H1 (cell line): Measurements from ENCODE around the gene LIPM. TPM values are rescaled to one million over a fixed set of nuclear protein-coding genes. Genes with fewer than 3 reads are reported as not detected.

Experiments
- ASH2L ChIP-seq: fragments of 200-600, 300-600 bp; sonication (generic); IDR thresholded peaks from one replicate; pipeline ENCODE4 v1.7.1; 2017; ENCODE audit warnings: low read length
- HDAC2 ChIP-seq, 2 experiments: fragments of 300-600 bp in 1 of 2; sonication (generic) in 1 of 2; IDR thresholded peaks; 2 replicates each; pipeline ENCODE4 v1.6.1; 2011 to 2012; ENCODE audit warnings: low read depth in 2 of 2, low read length in 2 of 2, mild to moderate bottlenecking in 2 of 2, moderate library complexity in 2 of 2, borderline replicate concordance in 1 of 2, inconsistent platforms in 1 of 2
- POLR2A ChIP-seq, 2 experiments: IDR thresholded peaks; 1 replicate in 1 of 2; 2 replicates in 1 of 2; pipeline ENCODE4 v1.6.1; 2011; ENCODE audit warnings: low read depth in 2 of 2, low read length in 2 of 2, mild to moderate bottlenecking in 2 of 2; ENCODE audit errors: control extremely low read depth in 1 of 2
- RAD21 ChIP-seq, 2 experiments: IDR thresholded peaks in 1 of 2; conservative IDR thresholded peaks in 1 of 2; 2 replicates each; pipeline ENCODE4 v1.6.1; 2011; ENCODE audit warnings: low read depth in 2 of 2, low read length in 2 of 2, improper control_type of control experiment in 1 of 2, inconsistent platforms in 1 of 2, mild to moderate bottlenecking in 1 of 2, moderate library complexity in 1 of 2
- polyA plus RNA-seq, 7 experiments: library from polyadenylated mRNA; depleted of rRNA in 3 of 7; stranded (reverse) in 5 of 7; unstranded in 2 of 7; fragments of >200 nt in 5 of 7; fragments of 200-250 nt in 2 of 7; gene quantifications; 1 replicate in 5 of 7; 2 replicates in 1 of 7; 4 replicates in 1 of 7; pipeline versions ENCODE4 v1.2.1 to v1.2.3, GENCODE V29; 2011 to 2013; ENCODE audit warnings: missing spikeins in 2 of 7, mixed read lengths in 2 of 7
- total RNA-seq: library from RNA; stranded (reverse); fragmentation: NEBNext Ultra II Directional; extraction: Animal tissue kit (Norgen Biotek cat#: 25700); gene quantifications from 2 replicates; pipeline ENCODE4 v1.2.1, GENCODE V29; 2021

LIPM gene
- total and polyA plus RNA-seq, 2 of the 8 experiments (the other 6 are each of a cell fraction or from before 2014, with no cell fraction given): not detected

GRCh38 chr10:88793712-88794299 is 8.7 kb upstream of the LIPM start (continued):
- TF ChIP-seq HDAC2 (IDR thresholded peaks at IDR 0.05; ENCODE audit: borderline replicate concordance in 1 of 2, low read depth in 2 of 2, low read length in 2 of 2) (no peak), POLR2A (IDR thresholded peaks at IDR 0.05; ENCODE audit: control extremely low read depth in 1 of 2, low read depth in 2 of 2, low read length in 2 of 2) (no peak), RAD21 (IDR thresholded peaks at IDR 0.05 in 1 of 2, conservative IDR thresholded peaks at IDR 0.05 in 1 of 2; ENCODE audit: low read depth in 2 of 2, low read length in 2 of 2) (no peak), ASH2L (no peak)
